ENCODE data around the gene STXBP6. TPM values are rescaled to one million over a fixed set of nuclear protein-coding genes. Genes with fewer than 3 reads are reported as not detected.

The STXBP6 gene
- total RNA-seq, 1 experiment from 2014 or later: 0.27 TPM

DNA sequence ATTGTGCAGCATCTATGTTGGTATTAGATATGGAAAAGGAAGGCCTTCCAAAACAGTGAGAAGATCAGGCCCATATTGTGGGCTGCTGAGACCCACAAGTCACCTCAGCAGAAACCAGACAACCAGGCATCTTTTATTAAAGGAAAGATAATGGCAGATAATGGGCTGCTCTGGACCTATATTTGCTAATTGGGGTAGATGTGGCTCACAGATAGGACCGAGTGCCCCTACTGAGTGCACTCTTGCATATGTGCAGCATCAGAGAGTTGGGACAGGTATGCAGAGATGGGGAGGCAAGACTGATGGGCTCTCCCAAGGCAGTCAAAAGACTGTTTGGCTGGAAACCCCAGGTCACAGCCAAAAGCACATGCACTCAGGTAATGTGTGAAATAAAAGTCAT is 266.2 kb downstream of the STXBP6 start (continued):
- TF ChIP-seq, protein P1, sequence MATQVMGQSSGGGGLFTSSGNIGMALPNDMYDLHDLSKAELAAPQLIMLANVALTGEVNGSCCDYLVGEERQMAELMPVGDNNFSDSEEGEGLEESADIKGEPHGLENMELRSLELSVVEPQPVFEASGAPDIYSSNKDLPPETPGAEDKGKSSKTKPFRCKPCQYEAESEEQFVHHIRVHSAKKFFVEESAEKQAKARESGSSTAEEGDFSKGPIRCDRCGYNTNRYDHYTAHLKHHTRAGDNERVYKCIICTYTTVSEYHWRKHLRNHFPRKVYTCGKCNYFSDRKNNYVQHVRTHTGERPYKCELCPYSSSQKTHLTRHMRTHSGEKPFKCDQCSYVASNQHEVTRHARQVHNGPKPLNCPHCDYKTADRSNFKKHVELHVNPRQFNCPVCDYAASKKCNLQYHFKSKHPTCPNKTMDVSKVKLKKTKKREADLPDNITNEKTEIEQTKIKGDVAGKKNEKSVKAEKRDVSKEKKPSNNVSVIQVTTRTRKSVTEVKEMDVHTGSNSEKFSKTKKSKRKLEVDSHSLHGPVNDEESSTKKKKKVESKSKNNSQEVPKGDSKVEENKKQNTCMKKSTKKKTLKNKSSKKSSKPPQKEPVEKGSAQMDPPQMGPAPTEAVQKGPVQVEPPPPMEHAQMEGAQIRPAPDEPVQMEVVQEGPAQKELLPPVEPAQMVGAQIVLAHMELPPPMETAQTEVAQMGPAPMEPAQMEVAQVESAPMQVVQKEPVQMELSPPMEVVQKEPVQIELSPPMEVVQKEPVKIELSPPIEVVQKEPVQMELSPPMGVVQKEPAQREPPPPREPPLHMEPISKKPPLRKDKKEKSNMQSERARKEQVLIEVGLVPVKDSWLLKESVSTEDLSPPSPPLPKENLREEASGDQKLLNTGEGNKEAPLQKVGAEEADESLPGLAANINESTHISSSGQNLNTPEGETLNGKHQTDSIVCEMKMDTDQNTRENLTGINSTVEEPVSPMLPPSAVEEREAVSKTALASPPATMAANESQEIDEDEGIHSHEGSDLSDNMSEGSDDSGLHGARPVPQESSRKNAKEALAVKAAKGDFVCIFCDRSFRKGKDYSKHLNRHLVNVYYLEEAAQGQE (IDR thresholded peaks at IDR 0.05; ENCODE audit: low read depth): no peak
- TF ChIP-seq POLR2AphosphoS5 (IDR thresholded peaks at IDR 0.05; ENCODE audit: low read depth, low read length) (no peak), POLR2A (IDR thresholded peaks at IDR 0.05; ENCODE audit: borderline replicate concordance, extremely low read depth, insufficient read depth, insufficient read length) (no peak), ZFX (IDR thresholded peaks at IDR 0.05) (no peak)

DNA sequence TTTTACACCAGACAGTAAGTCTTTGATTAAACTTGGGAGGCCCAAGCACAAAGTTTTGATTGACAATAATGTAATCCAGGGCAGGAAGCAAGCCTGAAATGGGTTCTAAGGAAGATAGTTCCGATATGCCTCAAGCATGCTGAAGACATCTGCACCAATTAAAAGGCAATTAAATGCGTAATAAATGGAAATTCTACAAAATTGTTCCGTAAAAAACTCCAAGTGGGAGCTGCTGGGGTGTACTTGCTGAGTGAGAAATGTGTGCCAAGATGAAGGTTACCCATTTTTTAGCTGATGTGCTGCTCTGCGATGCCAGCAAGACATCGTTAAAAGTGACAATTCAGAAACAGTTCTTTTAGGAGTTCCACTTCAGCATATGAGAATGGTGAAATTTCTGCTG is 269.7 kb downstream of the STXBP6 start:
- TF ChIP-seq ZNF274 (IDR thresholded peaks at IDR 0.05; ENCODE audit: low read depth, low read length) (no peak), POLR2A (IDR thresholded peaks at IDR 0.05; ENCODE audit: borderline replicate concordance, extremely low read depth, insufficient read depth, insufficient read length) (no peak), SIN3A (IDR thresholded peaks at IDR 0.05; ENCODE audit: low read depth) (no peak), ZFX (IDR thresholded peaks at IDR 0.05) (no peak), YY1 (IDR thresholded peaks at IDR 0.05; ENCODE audit: extremely low read depth, insufficient replicate concordance, low read depth, low read length) (no peak), RAD21 (IDR thresholded peaks at IDR 0.05; ENCODE audit: low read depth) (no peak), EZH2 (IDR thresholded peaks at IDR 0.05) (no peak), CEBPB (IDR thresholded peaks at IDR 0.05; ENCODE audit: low read depth) (no peak), FOSL1 (IDR thresholded peaks at IDR 0.05; ENCODE audit: low read depth) (no peak), SRF (IDR thresholded peaks at IDR 0.05; ENCODE audit: low read depth) (no peak), POLR2AphosphoS5 (IDR thresholded peaks at IDR 0.05; ENCODE audit: low read depth, low read length) (no peak), ELF1 (IDR thresholded peaks at IDR 0.05; ENCODE audit: borderline replicate concordance, low read depth) (no peak), JUND (IDR thresholded peaks at IDR 0.05) (no peak)
- TF ChIP-seq, protein P2, sequence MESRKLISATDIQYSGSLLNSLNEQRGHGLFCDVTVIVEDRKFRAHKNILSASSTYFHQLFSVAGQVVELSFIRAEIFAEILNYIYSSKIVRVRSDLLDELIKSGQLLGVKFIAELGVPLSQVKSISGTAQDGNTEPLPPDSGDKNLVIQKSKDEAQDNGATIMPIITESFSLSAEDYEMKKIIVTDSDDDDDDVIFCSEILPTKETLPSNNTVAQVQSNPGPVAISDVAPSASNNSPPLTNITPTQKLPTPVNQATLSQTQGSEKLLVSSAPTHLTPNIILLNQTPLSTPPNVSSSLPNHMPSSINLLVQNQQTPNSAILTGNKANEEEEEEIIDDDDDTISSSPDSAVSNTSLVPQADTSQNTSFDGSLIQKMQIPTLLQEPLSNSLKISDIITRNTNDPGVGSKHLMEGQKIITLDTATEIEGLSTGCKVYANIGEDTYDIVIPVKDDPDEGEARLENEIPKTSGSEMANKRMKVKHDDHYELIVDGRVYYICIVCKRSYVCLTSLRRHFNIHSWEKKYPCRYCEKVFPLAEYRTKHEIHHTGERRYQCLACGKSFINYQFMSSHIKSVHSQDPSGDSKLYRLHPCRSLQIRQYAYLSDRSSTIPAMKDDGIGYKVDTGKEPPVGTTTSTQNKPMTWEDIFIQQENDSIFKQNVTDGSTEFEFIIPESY (IDR thresholded peaks at IDR 0.05; ENCODE audit: extremely low read depth, insufficient replicate concordance, low read length): no peak
- TF ChIP-seq, protein P3, sequence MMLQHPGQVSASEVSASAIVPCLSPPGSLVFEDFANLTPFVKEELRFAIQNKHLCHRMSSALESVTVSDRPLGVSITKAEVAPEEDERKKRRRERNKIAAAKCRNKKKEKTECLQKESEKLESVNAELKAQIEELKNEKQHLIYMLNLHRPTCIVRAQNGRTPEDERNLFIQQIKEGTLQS (IDR thresholded peaks at IDR 0.05): no peak
- TF ChIP-seq, protein P4, sequence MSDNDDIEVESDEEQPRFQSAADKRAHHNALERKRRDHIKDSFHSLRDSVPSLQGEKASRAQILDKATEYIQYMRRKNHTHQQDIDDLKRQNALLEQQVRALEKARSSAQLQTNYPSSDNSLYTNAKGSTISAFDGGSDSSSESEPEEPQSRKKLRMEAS (IDR thresholded peaks at IDR 0.05): no peak
- H3K9me2 ChIP-seq (ENCODE audit: insufficient read depth): no peaks in the 10 kb centered on the region
- POLR2A ChIA-PET: no interaction called here
- no peak overlapping the region for H3K9ac ChIP-seq (ENCODE audit: low read length)
- H3K4me2 ChIP-seq (ENCODE audit: low read length): no peak overlapping the region
- no peaks in the 10 kb centered on the region for H3K27me3 ChIP-seq (ENCODE audit: insufficient read depth, low read length)
- H3K4me1 ChIP-seq (ENCODE audit: control insufficient read depth in 1 of 2, insufficient read depth in 2 of 2, low read length in 2 of 2): no peaks in the 10 kb centered on the region
- intact Hi-C loops (cut with micrococcal nuclease): no loop called here
- H3K79me2 ChIP-seq (ENCODE audit: insufficient read depth, low read length): no peaks in the 10 kb centered on the region
- ATAC-seq (no peak), DNase-seq (ENCODE audit: low read depth, low spot score) (no peak)
- no peak overlapping the region for H2AFZ ChIP-seq (ENCODE audit: low read depth, low read length, poor library complexity, severe bottlenecking)
- RAD21 ChIA-PET (ENCODE audit: low non-redundant PET in 1 of 2, low total read pairs in 2 of 2, uncharacterized antibody in 2 of 2, unreplicated experiment in 2 of 2): no interaction called here
- BruUV-seq (replicated peaks): no TSS peak
- CTCF ChIA-PET: no interaction called here
- H3K4me3 ChIP-seq (replicated peaks in 1 of 2; ENCODE audit: low read depth in 1 of 2, low read length in 2 of 2): no peak overlapping the region
- peaks cover 0 to 10% of the 10 kb centered on the region in 2 experiments; a peak in 1 of 4 replicates for H3K9me3 ChIP-seq (ENCODE audit: control insufficient read depth in 1 of 2, insufficient read depth in 1 of 2, low read depth in 1 of 2, low read length in 2 of 2)
- no peak overlapping the region for H3K27ac ChIP-seq (ENCODE audit: low read depth, low read length)
- H4K20me1 ChIP-seq (ENCODE audit: insufficient read depth): no peaks in the 10 kb centered on the region
- H3K36me3 ChIP-seq (ENCODE audit: control insufficient read depth in 1 of 2, insufficient read depth in 2 of 2, low read length in 2 of 2): no peaks in the 10 kb centered on the region

Measured in HCT116 (cell line).